ENCODE data around the gene SETBP1.

Gene SETBP1

DNA sequence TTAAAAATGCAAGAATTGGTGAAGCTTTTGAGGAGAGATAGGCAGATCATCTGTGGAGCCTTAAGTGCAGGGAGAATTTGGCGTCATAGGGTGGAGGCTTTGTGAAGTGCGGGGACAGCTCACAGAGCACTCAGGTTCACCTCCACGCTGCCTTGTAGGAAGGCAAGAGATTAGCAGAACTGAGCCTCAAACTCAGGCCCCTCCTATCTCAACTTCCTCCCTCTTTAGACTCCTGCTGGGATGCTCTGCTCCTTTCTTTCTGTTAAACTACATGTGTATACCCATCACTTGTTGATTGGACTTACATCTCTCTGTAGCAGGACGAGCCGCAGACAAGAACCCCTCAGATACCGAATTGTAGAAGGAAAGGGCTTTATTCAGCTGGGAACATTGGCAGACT is 422.2 kb downstream of the SETBP1 start:
- Histone ChIP-seq H3K36me3 (ENCODE audit: control insufficient read depth, insufficient read depth, low read length) (no peaks in the 10 kb centered on the region), H3K27me3 (replicated peaks; ENCODE audit: control insufficient read depth, insufficient read depth, low read length) (no peaks in the 10 kb centered on the region), H3K4me3 (replicated peaks; ENCODE audit: low read depth, low read length) (no peak overlapping the region)
- TF ChIP-seq, protein P1, sequence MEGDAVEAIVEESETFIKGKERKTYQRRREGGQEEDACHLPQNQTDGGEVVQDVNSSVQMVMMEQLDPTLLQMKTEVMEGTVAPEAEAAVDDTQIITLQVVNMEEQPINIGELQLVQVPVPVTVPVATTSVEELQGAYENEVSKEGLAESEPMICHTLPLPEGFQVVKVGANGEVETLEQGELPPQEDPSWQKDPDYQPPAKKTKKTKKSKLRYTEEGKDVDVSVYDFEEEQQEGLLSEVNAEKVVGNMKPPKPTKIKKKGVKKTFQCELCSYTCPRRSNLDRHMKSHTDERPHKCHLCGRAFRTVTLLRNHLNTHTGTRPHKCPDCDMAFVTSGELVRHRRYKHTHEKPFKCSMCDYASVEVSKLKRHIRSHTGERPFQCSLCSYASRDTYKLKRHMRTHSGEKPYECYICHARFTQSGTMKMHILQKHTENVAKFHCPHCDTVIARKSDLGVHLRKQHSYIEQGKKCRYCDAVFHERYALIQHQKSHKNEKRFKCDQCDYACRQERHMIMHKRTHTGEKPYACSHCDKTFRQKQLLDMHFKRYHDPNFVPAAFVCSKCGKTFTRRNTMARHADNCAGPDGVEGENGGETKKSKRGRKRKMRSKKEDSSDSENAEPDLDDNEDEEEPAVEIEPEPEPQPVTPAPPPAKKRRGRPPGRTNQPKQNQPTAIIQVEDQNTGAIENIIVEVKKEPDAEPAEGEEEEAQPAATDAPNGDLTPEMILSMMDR (IDR thresholded peaks at IDR 0.05; ENCODE audit: insufficient read depth, low read length, poor library complexity, severe bottlenecking) = no peak
- DNase-seq (ENCODE audit: extremely low read depth, insufficient read length) = peak; percentile 35

DNA sequence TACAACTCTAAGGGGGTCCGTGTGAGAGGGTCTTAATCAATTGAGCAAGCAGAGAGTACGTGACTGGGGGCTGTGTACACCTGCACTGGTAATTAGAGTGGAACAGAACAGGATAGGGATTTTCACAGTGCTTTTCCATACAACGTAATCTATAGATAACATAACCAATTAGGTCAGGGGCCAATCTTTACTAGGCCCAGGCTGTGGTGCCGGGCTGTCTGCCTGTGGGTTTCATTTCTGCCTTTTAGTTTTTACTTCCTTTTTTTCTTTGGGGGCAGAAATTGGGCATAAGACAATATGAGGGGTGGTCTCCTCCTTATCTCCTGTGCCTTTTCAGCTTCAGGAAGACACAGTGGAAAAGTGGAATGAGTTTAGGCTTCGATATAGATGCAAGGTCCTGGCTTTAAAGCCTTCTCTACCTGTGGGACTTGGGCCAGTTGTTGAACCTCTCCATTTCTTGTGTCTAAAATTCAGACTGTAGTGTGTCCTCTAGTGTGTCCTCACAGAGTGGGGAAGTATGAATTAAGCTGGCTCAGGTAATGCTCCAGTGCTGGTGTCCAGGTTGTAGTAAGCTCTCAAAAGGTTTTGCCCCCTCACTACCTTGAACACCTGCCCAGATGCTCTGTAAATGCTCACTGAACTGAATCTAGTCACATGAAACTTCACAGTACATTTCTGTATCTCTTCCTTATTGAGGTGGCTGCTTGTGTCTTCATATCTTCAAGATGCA is 422.8 kb downstream of the SETBP1 start:
- H3K27me3 ChIP-seq (replicated peaks; ENCODE audit: control insufficient read depth, insufficient read depth, low read length) = no peaks in the 10 kb centered on the region
- TF ChIP-seq, protein P1 (IDR thresholded peaks at IDR 0.05; ENCODE audit: insufficient read depth, low read length, poor library complexity, severe bottlenecking) = no peak
- DNase-seq (ENCODE audit: extremely low read depth, insufficient read length) = no peak
- no peak overlapping the region for H3K4me3 ChIP-seq (replicated peaks; ENCODE audit: low read depth, low read length)
- no peaks in the 10 kb centered on the region for H3K36me3 ChIP-seq (ENCODE audit: control insufficient read depth, insufficient read depth, low read length)

DNA sequence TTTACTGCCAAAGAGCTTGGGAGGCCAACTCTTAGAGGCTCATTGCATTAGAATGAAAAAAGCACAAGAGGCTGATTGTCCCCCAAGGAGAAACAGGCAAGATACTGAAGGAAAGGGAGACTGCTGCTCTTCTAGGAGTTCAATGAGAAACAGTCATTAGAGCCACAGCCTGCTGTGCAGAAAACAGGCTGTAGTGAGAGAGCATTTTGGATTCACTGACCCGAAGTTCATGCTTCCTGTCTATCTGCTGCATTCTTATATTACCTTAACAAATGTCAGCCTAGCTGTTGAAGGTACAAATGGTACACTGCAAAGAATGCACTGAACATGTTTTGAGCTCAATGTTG is 423.3 kb downstream of the SETBP1 start:
- TF ChIP-seq, protein P1 (IDR thresholded peaks at IDR 0.05; ENCODE audit: insufficient read depth, low read length, poor library complexity, severe bottlenecking) = no peak
- no peaks in the 10 kb centered on the region for H3K27me3 ChIP-seq (replicated peaks; ENCODE audit: control insufficient read depth, insufficient read depth, low read length)
- DNase-seq (ENCODE audit: extremely low read depth, insufficient read length) = peak; percentile 54
- no peaks in the 10 kb centered on the region for H3K36me3 ChIP-seq (ENCODE audit: control insufficient read depth, insufficient read depth, low read length)
- no peak overlapping the region for H3K4me3 ChIP-seq (replicated peaks; ENCODE audit: low read depth, low read length)

DNA sequence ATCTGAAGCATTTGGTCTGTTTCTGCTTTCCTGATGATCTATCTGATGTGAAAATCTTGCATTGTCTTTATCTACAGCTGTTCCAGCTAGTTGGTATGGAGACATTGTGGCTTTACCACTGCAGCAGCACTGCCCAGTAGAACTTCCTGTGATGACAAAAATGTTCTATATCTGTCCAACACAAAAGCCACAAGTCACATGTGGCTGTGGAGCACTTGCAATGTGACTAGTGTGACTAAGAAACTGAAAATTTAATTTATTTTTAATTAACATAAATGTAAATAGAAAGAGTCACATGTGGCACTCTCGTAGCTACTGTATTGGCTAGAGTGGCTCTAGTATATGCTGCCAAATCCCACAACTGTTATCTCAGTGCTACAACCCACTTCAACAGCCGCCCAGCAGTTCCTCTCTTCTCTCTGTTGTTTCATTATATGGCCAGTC is 425.7 kb downstream of the SETBP1 start:
- Histone ChIP-seq H3K27me3 (replicated peaks; ENCODE audit: control insufficient read depth, insufficient read depth, low read length) (no peaks in the 10 kb centered on the region), H3K36me3 (ENCODE audit: control insufficient read depth, insufficient read depth, low read length) (no peaks in the 10 kb centered on the region), H3K4me3 (replicated peaks; ENCODE audit: low read depth, low read length) (no peak overlapping the region)
- DNase-seq (ENCODE audit: extremely low read depth, insufficient read length) = peak; percentile 77
- TF ChIP-seq, protein P1 (IDR thresholded peaks at IDR 0.05; ENCODE audit: insufficient read depth, low read length, poor library complexity, severe bottlenecking) = no peak

DNA sequence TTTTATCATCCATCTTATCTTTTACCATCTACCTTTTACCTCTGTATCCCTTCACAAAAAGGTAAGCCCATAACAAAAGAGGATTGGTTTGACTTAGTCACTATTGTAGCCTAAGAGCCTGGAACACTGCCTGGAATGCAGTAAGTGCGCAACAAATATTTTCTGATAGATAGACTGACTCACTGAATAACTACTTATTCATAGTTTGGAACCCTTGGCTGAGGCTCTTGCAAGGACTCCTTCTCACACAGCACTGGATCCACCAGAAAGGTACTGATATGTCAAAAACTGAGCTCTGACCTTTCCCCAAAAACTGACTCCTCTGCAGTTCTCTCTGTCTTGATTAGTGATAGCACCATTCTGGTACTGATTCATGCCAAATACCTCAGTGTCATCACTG is 426.7 kb downstream of the SETBP1 start:
- Histone ChIP-seq H3K4me3 (replicated peaks; ENCODE audit: low read depth, low read length) (no peak overlapping the region), H3K36me3 (ENCODE audit: control insufficient read depth, insufficient read depth, low read length) (no peaks in the 10 kb centered on the region), H3K27me3 (replicated peaks; ENCODE audit: control insufficient read depth, insufficient read depth, low read length) (no peaks in the 10 kb centered on the region)
- no peak for DNase-seq (ENCODE audit: extremely low read depth, insufficient read length)
- TF ChIP-seq, protein P1 (IDR thresholded peaks at IDR 0.05; ENCODE audit: insufficient read depth, low read length, poor library complexity, severe bottlenecking) = no peak

DNA sequence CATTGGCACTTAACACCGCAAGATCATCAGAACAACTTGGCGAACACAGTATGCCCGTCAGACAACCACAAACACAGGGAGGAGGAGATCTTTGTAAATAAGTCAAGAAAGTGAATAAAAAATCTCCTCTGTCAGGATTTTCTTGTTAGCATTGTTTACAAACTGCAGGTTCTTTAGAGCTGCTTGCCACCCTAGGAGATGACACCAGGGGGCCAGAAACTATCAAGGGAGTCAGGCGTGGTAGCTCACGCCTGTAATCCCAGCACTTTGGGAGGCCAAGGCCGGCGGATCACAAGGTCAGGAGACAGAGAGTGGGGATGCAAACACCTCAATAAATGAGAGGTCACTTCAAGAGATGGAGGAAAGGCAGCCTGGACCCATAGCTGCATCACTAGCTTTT is 428.1 kb downstream of the SETBP1 start:
- no peak for DNase-seq (ENCODE audit: extremely low read depth, insufficient read length)
- Histone ChIP-seq H3K4me3 (replicated peaks; ENCODE audit: low read depth, low read length) (no peak overlapping the region), H3K27me3 (replicated peaks; ENCODE audit: control insufficient read depth, insufficient read depth, low read length) (no peaks in the 10 kb centered on the region), H3K36me3 (ENCODE audit: control insufficient read depth, insufficient read depth, low read length) (no peaks in the 10 kb centered on the region)
- TF ChIP-seq, protein P1 (IDR thresholded peaks at IDR 0.05; ENCODE audit: insufficient read depth, low read length, poor library complexity, severe bottlenecking) = no peak
